PC-9 (cell line): ENCODE measurements around the gene ATP7A.
"Not testable (repeated sequence)": the region's sequence is repeated elsewhere in the genome, so short reads cannot be mapped to it uniquely, and the experiment has no call there.

Source experiments
- CTCF ChIP-seq: fragments of 200-600 bp; sonication (generic); conservative IDR thresholded peaks from 2 replicates; pipeline ENCODE4 v1.6.1; 2017; ENCODE audit warnings: mixed run types, antibody characterized with exemption, mild to moderate bottlenecking, moderate library complexity
- EZH2 ChIP-seq: fragments of 200-600 bp; sonication (generic); IDR thresholded peaks from 2 replicates; pipeline ENCODE4 v1.8.0; 2017; ENCODE audit warnings: antibody characterized with exemption, low read depth

DNA sequence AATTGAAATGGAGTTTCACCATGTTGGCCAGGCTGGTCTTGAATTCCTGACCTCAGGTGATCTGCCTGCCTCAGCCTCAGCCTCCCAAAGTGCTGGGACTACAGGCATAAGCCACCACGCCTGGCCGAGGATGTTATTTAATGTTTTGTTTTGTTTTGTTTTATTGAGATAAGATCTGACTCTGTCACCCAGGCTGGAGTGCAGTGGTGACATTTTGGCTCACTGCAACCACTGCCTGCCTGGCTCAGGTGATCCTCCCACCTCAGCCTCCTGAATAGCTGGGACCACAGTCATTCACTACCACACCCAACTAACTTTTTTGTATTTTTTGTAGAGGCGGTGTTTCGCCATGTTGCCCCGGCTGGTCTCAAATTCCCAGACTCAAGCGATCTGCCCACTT lies 34.5 kb downstream of the ATP7A start:
- TF ChIP-seq CTCF, EZH2: not testable (repeated sequence)
